Sigmoid colon (tissue), 7 donors: ENCODE results near the gene APPBP2. TPM values are rescaled to one million over a fixed set of nuclear protein-coding genes. Genes with fewer than 3 reads are reported as not detected.

Source experiments
- DNase-seq: peaks from one replicate; pipeline ENCODE4 v3.0.0-alpha.2; 2019
- H3K27ac ChIP-seq, 4 donors: fragments of 200-600 bp; sonication (generic); one replicate each; pipeline ENCODE4 v1.5.1; 2016 to 2019; ENCODE audit warnings: mild to moderate bottlenecking in 1 of 4
- H3K27me3 ChIP-seq, 3 donors: fragments of 200-600 bp; sonication (generic); one replicate each; pipeline ENCODE4 v1.5.1; 2019; ENCODE audit warnings: mild to moderate bottlenecking in 1 of 3
- H3K36me3 ChIP-seq, 4 donors: fragments of 200-600 bp; sonication (generic); one replicate each; pipeline ENCODE4 v1.5.1; 2016 to 2019
- H3K4me1 ChIP-seq, 4 donors: fragments of 200-600 bp; sonication (generic); one replicate each; pipeline ENCODE4 v1.5.1; 2017 to 2019
- H3K4me3 ChIP-seq, 4 donors: fragments of 200-600 bp; sonication (generic); one replicate each; pipeline ENCODE4 v1.5.1; 2017 to 2019; ENCODE audit warnings: mild to moderate bottlenecking in 2 of 4, moderate library complexity in 1 of 4
- H3K9me3 ChIP-seq, 4 donors: fragments of 200-600 bp in 3 of 4; sonication (generic) in 3 of 4; one replicate each; pipeline versions ENCODE4 v1.5.1 to v1.6.1; 2013 to 2019
- CTCF ChIP-seq, 4 experiments: fragments of 450-650 bp in 3 of 4; fragments of 200-600 bp in 1 of 4; IDR thresholded peaks; one replicate each; pipeline ENCODE4 v1.5.1; 2016 to 2019; ENCODE audit warnings: antibody characterized with exemption in 4 of 4, mild to moderate bottlenecking in 3 of 4, moderate library complexity in 2 of 4
- EP300 ChIP-seq, 4 donors: sonication (generic); formaldehyde crosslinking; IDR thresholded peaks; one replicate each; pipeline ENCODE4 v1.6.1; 2017; ENCODE audit warnings: antibody characterized with exemption in 4 of 4
- POLR2A ChIP-seq, 2 donors: fragments of 450-650 bp; IDR thresholded peaks; one replicate each; pipeline ENCODE4 v1.6.1; 2016; ENCODE audit warnings: antibody characterized with exemption in 2 of 2, mild to moderate bottlenecking in 2 of 2, moderate library complexity in 2 of 2
- POLR2AphosphoS5 ChIP-seq, 4 donors: sonication (generic); formaldehyde crosslinking; IDR thresholded peaks; one replicate each; pipeline ENCODE4 v1.6.1; 2017; ENCODE audit warnings: antibody characterized with exemption in 4 of 4
- WGBS, 2 donors: extraction: QIAGEN DNeasy Blood & Tissue Kit; methylation state at CpG; one replicate each; pipeline ENCODE4 v1.1.7; 2013; 5-methylcytosine and 5-hydroxymethylcytosine counted together
- intact Hi-C: fragments of 100-400 bp; cut with DNase I; formaldehyde crosslinking; loops from one replicate; pipeline ENCODE4 v1.15.1; 2023
- polyA plus RNA-seq, 3 donors: library from polyadenylated mRNA; stranded (reverse); fragments of 200-250 nt; gene quantifications; one replicate each; pipeline ENCODE4 v1.2.3, GENCODE V29; 2013
- total RNA-seq, 4 donors: library from RNA; depleted of rRNA; stranded (reverse); fragments of >200 nt; gene quantifications; one replicate each; pipeline ENCODE4 v1.1.0, GENCODE V29; 2016
- donor health status: healthy with polysubstance abuse.
- donor health status: Bipolar disorder and iron deficiency.
- donor health status: healthy.

The APPBP2 gene
- total and polyA plus RNA-seq, 7 donors: 7.9 to 36.0 (median 26.2) TPM

GRCh38 chr17:60514500-60514899 is 11.5 kb downstream of the APPBP2 start:
- 92 to 100% methylated on average over 1 of the region's 1 CpG for WGBS, 2 donors
- no peak for TF ChIP-seq EP300 (IDR thresholded peaks at IDR 0.05)
- no peak for TF ChIP-seq POLR2A (IDR thresholded peaks at IDR 0.05)
- no peak for TF ChIP-seq POLR2AphosphoS5 (IDR thresholded peaks at IDR 0.05)
- no peak for TF ChIP-seq CTCF (IDR thresholded peaks at IDR 0.05)
- no peak overlapping the region for H3K4me3 ChIP-seq
- peaks cover 0 to 9% (median 2%) of the 10 kb centered on the region in 4 donors for H3K36me3 ChIP-seq
- intact Hi-C loops: no loop called here
- H3K27me3 ChIP-seq: no peaks in the 10 kb centered on the region
- peaks cover 0 to 12% (median 3%) of the 10 kb centered on the region in 4 donors for H3K4me1 ChIP-seq
- H3K9me3 ChIP-seq: no peaks in the 10 kb centered on the region
- H3K27ac ChIP-seq: no peak overlapping the region
- DNase-seq: no peak

- H3K27ac ChIP-seq: no peak overlapping the region
- H3K27me3 ChIP-seq: no peaks in the 10 kb centered on the region
- intact Hi-C loops: no loop called here
- H3K4me3 ChIP-seq: no peak overlapping the region
- no peak for TF ChIP-seq POLR2AphosphoS5 (IDR thresholded peaks at IDR 0.05)
- TF ChIP-seq CTCF (IDR thresholded peaks at IDR 0.05): no peak
- TF ChIP-seq POLR2A (IDR thresholded peaks at IDR 0.05): no peak
- TF ChIP-seq EP300 (IDR thresholded peaks at IDR 0.05): no peak
- 93 to 95% methylated on average over 3 of the region's 3 CpGs for WGBS, 2 donors
- no peak for DNase-seq
- H3K9me3 ChIP-seq: no peaks in the 10 kb centered on the region
- H3K36me3 ChIP-seq: peaks cover 0 to 4% (median 2%) of the 10 kb centered on the region in 4 donors
- peaks cover 0 to 12% (median 3%) of the 10 kb centered on the region in 4 donors for H3K4me1 ChIP-seq
Observed at GRCh38 chr17:60514053-60514452, 12.0 kb downstream of the APPBP2 start.

GRCh38 chr17:60513014-60513413 is 13.0 kb downstream of the APPBP2 start:
- Histone ChIP-seq H3K27me3 (no peaks in the 10 kb centered on the region), H3K4me1 (peaks cover 0 to 19% (median 10%) of the 10 kb centered on the region in 4 donors), H3K36me3 (no peaks in the 10 kb centered on the region), H3K27ac (no peak overlapping the region), H3K9me3 (no peaks in the 10 kb centered on the region), H3K4me3 (no peak overlapping the region)
- TF ChIP-seq POLR2A (IDR thresholded peaks at IDR 0.05) (no peak), CTCF (IDR thresholded peaks at IDR 0.05) (no peak), POLR2AphosphoS5 (IDR thresholded peaks at IDR 0.05) (no peak), EP300 (IDR thresholded peaks at IDR 0.05) (no peak)
- DNase-seq: no peak
- WGBS, 2 donors: 94 to 97% methylated on average over 11 of the region's 11 CpGs
- intact Hi-C loops: no loop called here

- TF ChIP-seq POLR2A (IDR thresholded peaks at IDR 0.05) (no peak), EP300 (IDR thresholded peaks at IDR 0.05) (no peak), CTCF (IDR thresholded peaks at IDR 0.05) (no peak), POLR2AphosphoS5 (IDR thresholded peaks at IDR 0.05) (no peak)
- intact Hi-C loops: no loop called here
- Histone ChIP-seq H3K9me3 (no peaks in the 10 kb centered on the region), H3K27ac (no peak overlapping the region), H3K36me3 (no peaks in the 10 kb centered on the region), H3K4me1 (peaks cover 0 to 28% (median 25%) of the 10 kb centered on the region in 4 donors), H3K4me3 (no peak overlapping the region), H3K27me3 (no peaks in the 10 kb centered on the region)
- DNase-seq: no peak
Observed at GRCh38 chr17:60510723-60511122, 15.3 kb downstream of the APPBP2 start.

DNA sequence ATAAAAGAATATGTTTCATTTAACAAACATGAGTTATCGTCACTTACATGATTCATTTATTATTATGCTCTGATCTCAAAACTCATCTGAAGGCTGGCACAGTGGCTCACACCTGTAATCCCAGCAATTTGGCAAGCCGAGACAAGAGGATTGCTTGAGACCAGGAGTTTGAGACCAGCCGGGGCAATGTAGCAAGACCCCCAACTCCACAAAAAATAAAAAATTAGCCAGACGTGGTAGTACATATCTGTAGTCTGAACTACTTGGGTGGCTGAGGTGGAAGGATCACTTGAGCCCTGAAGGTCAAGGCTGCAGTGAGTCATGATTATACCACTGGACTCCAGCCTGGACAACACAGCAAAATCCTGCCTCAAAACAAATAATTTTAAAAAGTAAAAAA is 16.0 kb downstream of the APPBP2 start:
- DNase-seq: no peak
- TF ChIP-seq EP300 (IDR thresholded peaks at IDR 0.05): no peak
- no peak for TF ChIP-seq POLR2A (IDR thresholded peaks at IDR 0.05)
- TF ChIP-seq POLR2AphosphoS5 (IDR thresholded peaks at IDR 0.05): no peak
- TF ChIP-seq CTCF (IDR thresholded peaks at IDR 0.05): no peak
- WGBS, 2 donors: 94 to 95% methylated on average over 4 of the region's 4 CpGs
- no peak overlapping the region for H3K27ac ChIP-seq
- no peaks in the 10 kb centered on the region for H3K36me3 ChIP-seq
- peaks cover 0 to 28% (median 24%) of the 10 kb centered on the region in 4 donors for H3K4me1 ChIP-seq
- no peak overlapping the region for H3K4me3 ChIP-seq
- intact Hi-C loops: no loop called here
- H3K9me3 ChIP-seq: no peaks in the 10 kb centered on the region
- no peaks in the 10 kb centered on the region for H3K27me3 ChIP-seq
